Activated CD8-positive, alpha-beta memory T cell treated with anti-CD3 and anti-CD28 coated beads, Interleukin-2, amount 10 ng/mL, durations not matched to agents 7 days and 5 days (primary cell): ENCODE results near the gene ANKRD39. TPM values are rescaled to one million over a fixed set of nuclear protein-coding genes. Genes with fewer than 3 reads are reported as not detected.
A peak's percentile ranks its signal among the peaks of the same experiment; 100 is the strongest.
"Not testable (repeated sequence)": the region's sequence is repeated elsewhere in the genome, so short reads cannot be mapped to it uniquely, and the experiment has no call there.

Source experiments
- ATAC-seq: fragments of 150-1000 bp; cut with Tn5 transposase; one replicate; pipeline ENCODE4 v1.10.0; 2021; ENCODE audit warnings: moderate library complexity
- CTCF ChIA-PET: fragments of 350-600 bp; sonication (Branson Sonifier 250); formaldehyde crosslinking; loops from one replicate; lab custom pipeline; 2021; ENCODE audit warnings: antibody characterized with exemption; lab: Charles Lee
- DNase-seq: peaks from one replicate; pipeline ENCODE4 v3.0.0-alpha.2; 2020
- H3K27ac Mint-ChIP-seq: one replicate; pipeline ENCODE4 v1.8.0; 2021; ENCODE audit warnings: mild to moderate bottlenecking, mixed read lengths
- H3K27me3 Mint-ChIP-seq: one replicate; pipeline ENCODE4 v1.8.0; 2021; ENCODE audit warnings: mixed read lengths
- H3K36me3 Mint-ChIP-seq: one replicate; pipeline ENCODE4 v1.8.0; 2021; ENCODE audit warnings: mild to moderate bottlenecking, mixed read lengths
- H3K4me1 Mint-ChIP-seq: one replicate; pipeline ENCODE4 v1.8.0; 2021; ENCODE audit warnings: mixed read lengths
- H3K4me3 Mint-ChIP-seq: one replicate; pipeline ENCODE4 v1.8.0; 2021; ENCODE audit warnings: mild to moderate bottlenecking, moderate library complexity, mixed read lengths
- H3K9me3 Mint-ChIP-seq: one replicate; pipeline ENCODE4 v1.8.0; 2022; ENCODE audit warnings: low read depth, mixed read lengths
- total RNA-seq, 2 experiments: library from RNA; stranded (reverse); gene quantifications; one replicate each; pipeline ENCODE4 v1.2.3, GENCODE V29; 2021

ANKRD39 gene
- total RNA-seq, 2 experiments from 2014 or later, result 32.6 to 42.6 TPM

DNA sequence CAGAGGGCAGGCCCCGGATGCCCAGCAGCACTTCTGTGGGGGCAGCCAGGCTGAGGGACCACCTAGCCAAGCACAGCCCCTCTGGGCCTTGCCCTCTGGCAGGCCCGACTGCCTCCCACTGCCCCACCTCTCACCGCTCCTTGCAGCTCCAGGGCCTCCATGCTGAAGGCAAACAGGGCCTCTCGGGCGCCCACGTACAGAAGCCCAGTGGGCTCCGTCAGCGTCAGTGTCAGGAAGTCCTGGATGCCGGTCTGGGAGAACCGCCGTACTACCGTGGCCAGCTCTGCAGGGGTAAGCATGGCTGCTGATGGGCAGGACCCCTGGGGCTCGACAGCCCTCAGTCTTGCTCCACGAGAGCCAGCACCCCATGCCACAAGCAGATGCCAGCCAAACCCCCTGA lies 8.3 kb upstream of the ANKRD39 start:
- no peak for DNase-seq
- no peak overlapping the region for H3K4me3 Mint-ChIP-seq
- H3K9me3 Mint-ChIP-seq, result no peaks in the 10 kb centered on the region
- peaks cover 10% of the 10 kb centered on the region for H3K27me3 Mint-ChIP-seq
- peaks cover 34% of the 10 kb centered on the region for H3K4me1 Mint-ChIP-seq
- H3K27ac Mint-ChIP-seq, result no peak overlapping the region
- no peaks in the 10 kb centered on the region for H3K36me3 Mint-ChIP-seq
- no peak for ATAC-seq
- CTCF ChIA-PET, result interaction anchor here (0.8 to 2.3 kb wide), 3 partner anchors 8 to 90 kb away, joined by 3 to 15 read pairs (median 6); partner anchors contain the start of gene ANKRD39

DNA sequence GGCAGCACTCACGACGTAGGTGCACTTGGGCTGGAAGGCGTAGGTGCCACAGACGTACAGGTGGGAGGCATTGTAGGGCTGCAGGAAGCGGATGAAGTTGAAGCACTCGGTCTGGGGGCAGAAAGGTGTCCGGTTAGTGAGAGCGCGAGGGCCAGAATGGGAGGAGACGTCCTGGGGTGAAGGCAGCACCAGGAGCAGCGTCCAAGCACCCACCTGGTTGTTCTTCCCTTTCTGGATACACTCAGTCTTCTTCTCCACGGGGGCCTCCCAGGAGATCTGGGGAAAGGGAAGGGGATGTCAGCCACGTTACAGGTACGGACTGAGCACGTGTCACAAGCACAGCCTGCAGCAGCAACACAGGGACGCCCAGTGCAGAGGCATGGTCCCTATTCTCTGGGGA lies 7.8 kb upstream of the ANKRD39 start:
- H3K4me1 Mint-ChIP-seq, result peaks cover 30% of the 10 kb centered on the region
- H3K9me3 Mint-ChIP-seq, result no peaks in the 10 kb centered on the region
- CTCF ChIA-PET, result interaction anchor here (1.6 to 2.3 kb wide), 2 partner anchors 8 to 85 kb away, joined by 6 to 15 read pairs; partner anchors contain the start of gene ANKRD39
- peaks cover 5% of the 10 kb centered on the region for H3K27me3 Mint-ChIP-seq
- H3K4me3 Mint-ChIP-seq, result no peak overlapping the region
- H3K36me3 Mint-ChIP-seq, result no peaks in the 10 kb centered on the region
- H3K27ac Mint-ChIP-seq, result no peak overlapping the region
- no peak for DNase-seq
- ATAC-seq, result no peak

DNA sequence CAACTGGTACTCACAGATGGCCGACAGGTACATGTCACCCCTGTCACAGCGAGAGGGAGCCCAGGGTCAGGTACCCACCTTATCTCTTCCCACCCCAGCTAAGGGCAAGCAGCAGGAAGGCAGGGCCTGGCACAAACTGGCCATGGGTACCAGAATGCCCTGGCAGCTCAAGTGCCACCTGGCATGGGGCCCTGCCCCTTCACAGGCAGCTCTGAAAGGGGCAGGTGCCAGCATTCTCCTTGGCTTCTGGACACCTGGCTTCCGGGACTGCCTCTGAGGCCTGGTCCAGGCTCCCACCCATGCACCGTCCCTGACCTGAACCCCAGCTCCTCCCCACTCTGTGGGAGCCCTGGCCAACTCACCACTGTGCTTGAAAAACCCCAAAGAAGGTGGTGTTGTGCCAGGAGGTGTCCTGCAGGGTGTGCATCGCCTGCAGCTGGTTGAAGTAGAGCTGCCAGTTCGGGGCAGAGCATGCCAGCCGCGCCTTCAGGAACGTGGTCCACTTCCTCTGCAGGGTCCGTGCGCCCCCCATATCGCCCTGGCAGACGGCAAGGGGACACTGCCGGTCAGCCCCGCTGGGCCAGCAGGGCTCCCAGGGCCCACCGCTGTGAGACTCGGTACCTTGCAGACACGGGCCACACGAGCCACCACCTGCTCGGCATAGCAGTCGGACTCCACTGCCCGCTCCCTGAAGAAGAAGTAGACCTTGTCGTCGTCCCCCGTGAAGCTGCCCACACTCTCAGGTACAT lies 6.7 kb upstream of the ANKRD39 start:
- Mint-ChIP-seq H3K36me3 (no peaks in the 10 kb centered on the region), H3K4me3 (no peak overlapping the region), H3K27me3 (no peaks in the 10 kb centered on the region), H3K27ac (no peak overlapping the region), H3K9me3 (no peaks in the 10 kb centered on the region), H3K4me1 (peaks cover 32% of the 10 kb centered on the region)
- CTCF ChIA-PET, result interaction anchor here (0.7 to 3.7 kb wide), 4 partner anchors 78 to 248 kb away, joined by 3 to 13 read pairs (median 4); no protein-coding TSS in a partner anchor
- no peak for ATAC-seq
- DNase-seq, result no peak

DNA sequence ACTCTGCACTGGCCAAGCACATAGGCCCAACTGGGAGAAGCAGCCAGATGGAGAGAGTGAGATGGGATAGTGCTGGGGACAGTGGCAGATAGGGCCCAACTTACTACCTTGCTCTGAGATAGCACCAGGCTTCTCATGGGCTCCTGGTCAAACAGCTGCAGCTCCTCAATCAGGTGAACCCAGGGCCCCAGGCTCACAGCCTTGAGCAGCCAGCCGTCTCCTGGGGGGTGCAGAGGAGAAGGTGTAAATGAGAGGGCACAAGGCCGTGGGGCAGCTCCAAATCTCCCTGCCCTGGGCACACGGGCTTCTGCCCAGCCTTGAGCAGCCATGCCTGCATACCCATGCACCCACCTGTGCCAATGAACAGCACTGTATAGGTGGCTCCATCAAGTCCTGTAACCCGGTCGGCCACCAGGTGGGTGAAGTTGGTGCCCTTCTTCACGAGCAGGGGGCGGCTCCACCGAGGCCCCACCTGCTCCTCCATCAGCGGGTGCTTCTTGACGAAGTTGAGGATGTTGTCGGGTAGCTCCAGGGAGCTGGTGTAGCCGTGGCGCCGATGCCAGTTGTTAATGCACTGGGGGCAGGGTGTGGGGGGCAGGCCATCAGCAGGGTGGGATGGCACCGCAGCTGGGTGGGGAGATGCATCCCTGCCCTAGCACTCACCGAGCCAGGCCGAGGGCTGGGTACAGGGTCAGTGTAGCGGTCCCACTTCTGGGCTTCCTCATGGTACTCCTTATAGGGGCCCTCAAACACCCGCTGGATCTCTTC lies 5.9 kb upstream of the ANKRD39 start:
- no peaks in the 10 kb centered on the region for H3K27me3 Mint-ChIP-seq
- ATAC-seq (no peak), DNase-seq (no peak)
- no peaks in the 10 kb centered on the region for H3K36me3 Mint-ChIP-seq
- no peak overlapping the region for H3K4me3 Mint-ChIP-seq
- peaks cover 39% of the 10 kb centered on the region for H3K4me1 Mint-ChIP-seq
- H3K9me3 Mint-ChIP-seq, result no peaks in the 10 kb centered on the region
- no peak overlapping the region for H3K27ac Mint-ChIP-seq
- CTCF ChIA-PET, result interaction anchor here (0.7 to 3.7 kb wide), 6 partner anchors 67 to 248 kb away, joined by 3 to 13 read pairs (median 4); no protein-coding TSS in a partner anchor

DNA sequence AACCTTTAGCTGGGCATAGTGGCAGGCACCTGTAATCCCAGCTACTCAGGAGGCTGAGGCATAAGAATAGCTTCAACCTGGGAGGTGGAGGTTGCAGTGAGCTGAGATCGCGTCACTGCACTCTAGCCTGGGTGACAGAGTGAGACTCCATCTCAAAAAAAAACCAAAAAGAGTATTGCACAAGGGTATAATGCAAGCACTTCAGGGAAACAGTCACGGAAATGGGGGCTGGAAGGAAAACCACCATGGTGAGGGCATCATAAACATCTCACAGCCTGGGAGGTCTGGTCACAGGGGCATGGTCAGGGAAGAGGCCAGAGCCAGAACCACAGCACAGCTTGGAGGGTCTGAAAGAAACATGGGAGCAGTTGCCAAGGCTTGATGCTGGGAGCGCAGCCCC lies 5.2 kb upstream of the ANKRD39 start:
- not testable (repeated sequence) for H3K36me3 Mint-ChIP-seq, H3K27me3 Mint-ChIP-seq, H3K4me3 Mint-ChIP-seq, H3K9me3 Mint-ChIP-seq, DNase-seq, ATAC-seq
- Mint-ChIP-seq H3K27ac (peak overlapping the region; percentile 21), H3K4me1 (peaks cover 39% of the 10 kb centered on the region)
- CTCF ChIA-PET, result interaction anchor here (1.0 to 3.7 kb wide), 4 partner anchors 68 to 98 kb away, joined by 3 to 13 read pairs (median 4); no protein-coding TSS in a partner anchor

DNA sequence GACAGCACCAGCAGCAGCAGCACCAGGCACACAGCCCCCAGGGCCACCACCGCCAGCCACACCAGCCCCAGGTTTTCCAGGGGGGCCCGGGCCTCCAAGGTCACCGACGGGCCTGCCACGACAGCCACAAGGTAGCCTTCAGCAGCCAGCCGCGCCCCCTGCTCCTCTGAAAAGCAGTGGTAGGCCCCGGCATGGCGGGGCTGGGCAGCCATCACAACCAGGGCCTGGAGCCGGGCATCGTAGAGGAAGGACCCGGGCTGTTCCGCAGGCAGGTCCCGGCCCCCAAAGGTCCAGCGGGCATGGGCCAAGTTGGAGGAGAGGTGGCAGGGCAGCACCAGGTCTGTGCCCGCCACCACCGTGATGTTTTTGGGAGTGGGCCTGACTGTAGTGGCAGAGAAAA lies 3.3 kb upstream of the ANKRD39 start:
- no peak for DNase-seq
- Mint-ChIP-seq H3K4me3 (no peak overlapping the region), H3K9me3 (no peaks in the 10 kb centered on the region), H3K27ac (no peak overlapping the region), H3K4me1 (peaks cover 33% of the 10 kb centered on the region), H3K36me3 (peaks cover 2% of the 10 kb centered on the region), H3K27me3 (no peaks in the 10 kb centered on the region)
- CTCF ChIA-PET, result interaction anchor here (1.1 to 3.7 kb wide), 2 partner anchors 90 to 98 kb away, joined by 3 to 13 read pairs; no protein-coding TSS in a partner anchor
- no peak for ATAC-seq

DNA sequence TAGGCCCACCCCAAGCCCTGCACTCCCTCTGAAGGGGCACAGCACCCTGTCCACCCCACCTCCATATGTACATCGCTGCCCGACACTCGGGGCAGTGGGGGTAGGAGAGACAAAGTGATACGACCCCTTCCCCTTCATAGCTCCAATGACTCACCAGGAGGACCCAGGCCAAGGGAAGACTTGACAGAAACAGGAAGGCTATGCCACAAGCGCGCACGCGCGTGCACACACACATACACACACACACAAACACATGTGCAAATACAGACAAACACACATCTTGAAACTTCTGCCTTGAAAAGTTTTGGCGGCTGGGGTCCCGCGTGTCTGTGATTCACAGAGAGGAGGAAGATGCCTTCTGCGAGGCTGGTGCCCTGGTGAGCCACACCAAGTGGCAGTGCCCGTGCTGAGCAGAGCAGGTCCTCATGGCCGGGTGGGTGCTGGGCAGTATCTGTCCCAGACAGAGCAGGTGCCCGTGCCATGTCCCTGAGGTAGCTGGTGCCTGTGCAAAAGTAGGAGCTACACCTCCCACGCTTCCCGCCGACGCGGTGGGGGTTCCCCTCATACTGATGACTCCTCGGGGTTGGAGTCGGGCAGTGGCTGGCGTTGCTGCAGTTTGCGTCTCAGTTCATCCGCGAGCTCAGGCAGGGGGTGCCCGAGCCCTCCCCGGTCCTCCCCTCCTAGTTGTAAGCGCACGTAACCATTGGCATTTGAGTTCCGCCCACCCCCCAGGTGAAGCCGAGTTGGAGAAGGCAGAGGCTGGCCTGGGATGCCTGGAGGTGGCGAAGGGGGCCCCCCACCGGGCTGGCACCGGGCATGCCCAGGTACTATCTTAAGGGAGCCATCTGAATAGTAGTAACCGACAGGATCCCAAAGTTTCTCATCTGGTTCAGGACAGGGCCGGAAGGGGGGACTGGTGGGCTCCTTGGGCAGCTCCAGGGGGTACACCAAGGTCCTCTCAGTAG lies 2.5 kb upstream of the ANKRD39 start:
- no peak overlapping the region for H3K4me3 Mint-ChIP-seq
- no peak for DNase-seq
- H3K27me3 Mint-ChIP-seq, result no peaks in the 10 kb centered on the region
- ATAC-seq, result no peak
- CTCF ChIA-PET, result interaction anchor here (1.1 to 4.0 kb wide), 2 partner anchors 99 to 252 kb away, joined by 3 to 48 read pairs; partner anchors contain the start of gene ANKRD36
- H3K36me3 Mint-ChIP-seq, result peaks cover 2% of the 10 kb centered on the region
- H3K9me3 Mint-ChIP-seq, result no peaks in the 10 kb centered on the region
- no peak overlapping the region for H3K27ac Mint-ChIP-seq
- H3K4me1 Mint-ChIP-seq, result peaks cover 35% of the 10 kb centered on the region

DNA sequence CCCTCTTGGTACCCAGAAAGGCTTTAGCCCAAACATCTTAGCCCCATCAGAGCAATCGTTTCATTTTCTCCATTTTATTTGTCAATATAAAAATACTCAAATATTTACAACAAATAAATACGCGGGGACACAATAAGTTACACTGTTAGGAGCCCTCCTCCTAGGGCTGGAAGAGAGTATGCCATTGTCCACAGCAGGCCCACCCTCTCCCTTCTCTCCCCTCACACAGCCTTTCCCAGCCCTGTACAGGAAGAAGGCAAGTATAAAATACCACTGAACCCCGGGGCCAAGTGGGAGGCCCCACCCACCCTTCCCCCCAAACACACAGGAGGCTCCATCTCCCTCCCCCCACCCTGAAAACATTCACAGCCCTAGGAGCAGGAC lies 1.9 kb upstream of the ANKRD39 start:
- CTCF ChIA-PET, result interaction anchor here (4.0 kb wide), 1 partner anchor 253 kb away, joined by 48 read pairs; the partner anchor contains the start of gene ANKRD36
- Mint-ChIP-seq H3K27me3 (no peaks in the 10 kb centered on the region), H3K4me1 (peaks cover 39% of the 10 kb centered on the region), H3K9me3 (no peaks in the 10 kb centered on the region), H3K36me3 (peaks cover 2% of the 10 kb centered on the region), H3K27ac (no peak overlapping the region), H3K4me3 (no peak overlapping the region)
- no peak for DNase-seq
- ATAC-seq, result no peak

DNA sequence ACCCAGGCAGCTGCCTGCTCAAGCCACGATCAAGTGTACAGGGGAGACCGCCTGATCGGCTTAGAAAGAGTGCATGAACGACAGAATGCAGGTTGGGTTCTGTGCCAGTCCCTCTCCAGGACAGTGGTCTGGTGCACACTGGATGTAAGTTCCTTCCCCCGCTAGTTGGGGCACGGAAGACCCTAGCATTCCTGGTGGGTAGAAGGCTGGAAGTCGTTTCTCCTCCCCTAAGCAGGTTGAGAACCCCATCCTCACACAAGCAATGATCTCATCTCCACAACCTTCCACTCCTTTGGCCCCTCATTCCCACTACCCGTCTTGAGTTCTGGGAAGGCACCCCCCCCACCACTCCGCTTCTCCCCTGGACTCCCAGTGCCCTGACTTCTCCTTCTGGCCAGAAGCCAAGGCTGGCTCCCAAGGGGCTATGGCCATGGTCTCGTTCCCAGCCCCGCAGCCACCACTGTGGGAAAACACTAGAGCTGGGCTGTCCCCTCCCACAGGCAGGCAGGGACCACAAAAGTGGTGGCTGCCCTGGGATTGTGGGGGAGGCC lies 1.4 kb upstream of the ANKRD39 start:
- no peak for ATAC-seq
- H3K27me3 Mint-ChIP-seq, result no peaks in the 10 kb centered on the region
- no peak overlapping the region for H3K27ac Mint-ChIP-seq
- CTCF ChIA-PET, result interaction anchor here (1.8 to 4.0 kb wide), 8 partner anchors 43 to 254 kb away, joined by 17 to 178 read pairs (median 40); partner anchors contain the start of genes ANKRD36 and CNNM3
- H3K4me1 Mint-ChIP-seq, result peaks cover 39% of the 10 kb centered on the region
- DNase-seq, result no peak
- no peaks in the 10 kb centered on the region for H3K9me3 Mint-ChIP-seq
- H3K36me3 Mint-ChIP-seq, result peaks cover 5% of the 10 kb centered on the region
- H3K4me3 Mint-ChIP-seq, result peak overlapping the region; percentile 89

DNA sequence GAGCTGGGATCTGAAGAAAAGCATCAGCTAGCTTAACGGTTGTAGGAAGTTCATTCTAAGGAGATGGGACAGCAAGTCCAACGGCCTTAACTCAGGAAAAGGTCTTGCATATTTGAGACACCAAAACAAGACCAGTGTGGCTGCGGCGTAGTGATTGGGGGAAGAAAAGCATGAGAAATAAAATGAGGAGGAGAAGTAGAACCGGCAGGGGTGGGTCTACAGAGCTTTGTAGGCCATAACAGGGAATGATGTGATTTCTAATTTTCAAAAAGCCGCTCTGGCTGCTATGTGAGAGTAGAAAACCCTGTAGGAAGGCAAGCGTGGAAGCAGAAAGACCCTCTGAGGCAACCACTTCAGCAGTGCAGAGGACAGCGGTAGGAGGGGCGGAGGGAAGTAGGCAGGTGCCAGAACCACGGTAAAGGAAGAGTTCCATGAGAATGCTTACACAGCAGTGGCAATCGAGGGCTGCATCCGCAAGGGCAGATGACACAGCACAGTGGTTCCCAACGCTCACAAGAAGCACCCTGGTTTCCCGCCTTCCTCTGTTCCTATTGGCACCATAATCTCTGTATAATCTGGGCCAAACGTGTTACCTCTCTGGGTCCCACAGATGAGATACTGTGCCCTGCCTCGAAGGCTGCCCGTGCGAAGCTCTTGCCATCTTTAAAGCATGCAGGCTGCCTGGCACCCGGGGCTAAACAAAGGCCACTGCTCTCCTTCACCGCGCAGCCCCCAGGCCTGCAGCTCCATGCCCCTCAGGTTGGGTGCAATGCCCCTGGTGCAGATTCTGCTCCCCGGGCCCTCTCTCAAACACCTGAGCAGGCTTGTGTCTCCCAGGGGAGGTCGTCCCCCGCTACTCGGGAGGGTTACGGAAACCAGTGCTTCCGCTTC lies 795 bp downstream of the ANKRD39 start:
- Mint-ChIP-seq H3K27me3 (no peaks in the 10 kb centered on the region), H3K9me3 (no peaks in the 10 kb centered on the region), H3K27ac (peak overlapping the region; percentile 88), H3K4me3 (peak overlapping the region; percentile 89), H3K36me3 (peaks cover 21% of the 10 kb centered on the region), H3K4me1 (peaks cover 36% of the 10 kb centered on the region)
- ATAC-seq (peak; percentile 2), DNase-seq (peak; percentile 64)
- CTCF ChIA-PET, result interaction anchor here (0.6 to 4.0 kb wide), 46 partner anchors 10 to 320 kb away, joined by 3 to 178 read pairs (median 6); partner anchors contain the start of genes ANKRD23, ANKRD36, ARID5A and CNNM3

DNA sequence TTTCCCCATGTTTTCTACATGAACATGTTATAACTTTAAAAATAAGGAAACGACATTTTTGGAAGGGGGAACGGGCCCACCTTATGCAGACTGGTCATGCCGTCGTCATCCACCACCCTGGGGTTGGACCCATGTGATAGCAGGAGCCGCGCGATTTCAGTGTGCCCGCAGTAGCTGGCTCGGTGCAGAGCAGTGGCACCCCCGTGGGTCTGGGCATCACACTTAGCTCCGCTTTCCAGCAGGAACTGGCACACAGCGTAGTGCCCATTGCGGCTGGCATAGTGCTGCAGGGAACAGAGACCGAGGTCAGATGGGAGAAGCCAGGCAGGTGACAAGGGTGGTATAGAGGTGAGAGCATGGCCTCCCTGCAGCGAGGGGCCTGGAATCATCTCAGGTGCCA lies 4.5 kb downstream of the ANKRD39 start:
- Mint-ChIP-seq H3K9me3 (no peaks in the 10 kb centered on the region), H3K36me3 (peaks cover 31% of the 10 kb centered on the region), H3K4me3 (no peak overlapping the region), H3K27me3 (no peaks in the 10 kb centered on the region), H3K4me1 (peaks cover 20% of the 10 kb centered on the region), H3K27ac (no peak overlapping the region)
- ATAC-seq (no peak), DNase-seq (no peak)
- CTCF ChIA-PET, result interaction anchor here (0.5 to 0.9 kb wide), 2 partner anchors 8 to 19 kb away, joined by 3 read pairs; no protein-coding TSS in a partner anchor
